Chondrocyte (in vitro differentiated cells): ENCODE data around the gene C1RL. TPM values are rescaled to one million over a fixed set of nuclear protein-coding genes. Genes with fewer than 3 reads are reported as not detected.
A peak's percentile ranks its signal among the peaks of the same experiment; 100 is the strongest.

Source experiments
- DNase-seq: peaks from one replicate; pipeline ENCODE4 v3.0.0; 2021; ENCODE audit warnings: mixed read lengths, low spot score
- H3K27ac Mint-ChIP-seq: one replicate; pipeline ENCODE4 v1.8.0; 2021; ENCODE audit warnings: mild to moderate bottlenecking, moderate library complexity, mixed read lengths; ENCODE audit not compliant: unreplicated experiment
- H3K27me3 Mint-ChIP-seq: 2 replicates; pipeline ENCODE4 v1.8.0; 2021; ENCODE audit warnings: low read depth, mixed read lengths
- H3K36me3 Mint-ChIP-seq: 2 replicates; pipeline ENCODE4 v1.8.0; 2021; ENCODE audit warnings: low read depth, mixed read lengths
- H3K4me1 Mint-ChIP-seq: 2 replicates; pipeline ENCODE4 v1.8.0; 2021; ENCODE audit warnings: low read depth, mild to moderate bottlenecking, mixed read lengths
- H3K4me3 Mint-ChIP-seq: one replicate; pipeline ENCODE4 v1.8.0; 2021; ENCODE audit warnings: mild to moderate bottlenecking, moderate library complexity, mixed read lengths; ENCODE audit not compliant: unreplicated experiment
- H3K9me3 Mint-ChIP-seq: 2 replicates; pipeline ENCODE4 v1.8.0; 2021; ENCODE audit warnings: low read depth, mixed read lengths
- CTCF ChIP-seq: fragments of 200-600 bp; sonication (generic); IDR thresholded peaks from 2 replicates; pipeline ENCODE4 v1.5.0; 2021; ENCODE audit warnings: antibody characterized with exemption, mild to moderate bottlenecking, moderate library complexity
- total RNA-seq: library from RNA; stranded (reverse); gene quantifications from 3 replicates; pipeline ENCODE4 v1.2.1, GENCODE V29; 2021

Gene C1RL
- total RNA-seq, 1 donor from 2014 or later = 21.0 TPM

GRCh38 chr12:7120166-7120565 is 11.2 kb upstream of the C1RL start:
- no peak for DNase-seq
- TF ChIP-seq CTCF = no peak
- Mint-ChIP-seq H3K9me3 (no peaks in the 10 kb centered on the region), H3K27me3 (peaks cover 6% of the 10 kb centered on the region), H3K27ac (no peak overlapping the region), H3K4me1 (no peaks in the 10 kb centered on the region), H3K4me3 (no peak overlapping the region), H3K36me3 (peaks cover 3% of the 10 kb centered on the region)

DNA sequence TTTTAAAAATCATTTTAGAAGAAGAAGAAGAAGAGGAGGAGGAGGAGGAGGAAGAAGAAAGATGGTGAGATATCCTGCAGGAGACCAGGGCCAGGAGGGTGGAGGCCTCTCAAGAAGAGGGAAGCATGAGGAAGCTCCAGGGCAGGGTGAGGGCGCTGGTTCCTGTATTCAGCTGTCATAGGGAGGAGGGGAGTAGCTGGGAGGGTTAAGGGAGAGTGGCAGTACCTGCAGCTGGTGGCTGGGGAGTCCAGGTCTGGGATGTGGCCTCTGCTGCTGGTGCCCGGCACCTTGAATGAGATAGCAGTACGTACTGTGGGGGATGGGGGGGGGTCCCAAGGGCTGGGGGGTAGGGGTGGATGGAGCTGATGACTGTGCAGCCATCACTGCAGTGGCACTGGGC is 9.9 kb upstream of the C1RL start:
- Mint-ChIP-seq H3K9me3 (no peaks in the 10 kb centered on the region), H3K4me3 (no peak overlapping the region), H3K27me3 (peaks cover 6% of the 10 kb centered on the region), H3K36me3 (peaks cover 3% of the 10 kb centered on the region), H3K4me1 (no peaks in the 10 kb centered on the region), H3K27ac (no peak overlapping the region)
- DNase-seq = peak; percentile 66
- no peak for TF ChIP-seq CTCF

- no peak for TF ChIP-seq CTCF
- Mint-ChIP-seq H3K9me3 (no peaks in the 10 kb centered on the region), H3K36me3 (peaks cover 3% of the 10 kb centered on the region), H3K27ac (no peak overlapping the region), H3K4me1 (no peaks in the 10 kb centered on the region), H3K4me3 (no peak overlapping the region), H3K27me3 (peaks cover 6% of the 10 kb centered on the region)
- DNase-seq = no peak
Measured at GRCh38 chr12:7117670-7118069, 8.7 kb upstream of the C1RL start.

- H3K9me3 Mint-ChIP-seq = no peaks in the 10 kb centered on the region
- H3K27me3 Mint-ChIP-seq = peaks cover 6% of the 10 kb centered on the region
- H3K36me3 Mint-ChIP-seq = peaks cover 3% of the 10 kb centered on the region
- no peak overlapping the region for H3K4me3 Mint-ChIP-seq
- no peak overlapping the region for H3K27ac Mint-ChIP-seq
- no peak for TF ChIP-seq CTCF
- DNase-seq = peak; percentile 65
- H3K4me1 Mint-ChIP-seq = no peaks in the 10 kb centered on the region
Measured at GRCh38 chr12:7116916-7117315, 7.9 kb upstream of the C1RL start.

- Mint-ChIP-seq H3K4me1 (no peaks in the 10 kb centered on the region), H3K36me3 (peaks cover 2% of the 10 kb centered on the region), H3K4me3 (no peak overlapping the region), H3K9me3 (no peaks in the 10 kb centered on the region), H3K27me3 (peaks cover 6% of the 10 kb centered on the region), H3K27ac (no peak overlapping the region)
- DNase-seq = no peak
- TF ChIP-seq CTCF = no peak
Measured at GRCh38 chr12:7116196-7116595, 7.2 kb upstream of the C1RL start.
